Activated CD8-positive, alpha-beta memory T cell treated with anti-CD3 and anti-CD28 coated beads, Interleukin-2, amount 10 ng/mL, durations not matched to agents 7 days and 5 days (primary cell): ENCODE results near the gene PLXNA4. TPM values are rescaled to one million over a fixed set of nuclear protein-coding genes. Genes with fewer than 3 reads are reported as not detected.

Source experiments
- ATAC-seq: fragments of 150-1000 bp; cut with Tn5 transposase; one replicate; pipeline ENCODE4 v1.10.0; 2021; ENCODE audit warnings: moderate library complexity
- CTCF ChIA-PET: fragments of 350-600 bp; sonication (Branson Sonifier 250); formaldehyde crosslinking; loops from one replicate; lab custom pipeline; 2021; ENCODE audit warnings: antibody characterized with exemption; lab: Charles Lee
- DNase-seq: peaks from one replicate; pipeline ENCODE4 v3.0.0-alpha.2; 2020
- H3K27ac Mint-ChIP-seq: one replicate; pipeline ENCODE4 v1.8.0; 2021; ENCODE audit warnings: mild to moderate bottlenecking, mixed read lengths
- H3K27me3 Mint-ChIP-seq: one replicate; pipeline ENCODE4 v1.8.0; 2021; ENCODE audit warnings: mixed read lengths
- H3K36me3 Mint-ChIP-seq: one replicate; pipeline ENCODE4 v1.8.0; 2021; ENCODE audit warnings: mild to moderate bottlenecking, mixed read lengths
- H3K4me1 Mint-ChIP-seq: one replicate; pipeline ENCODE4 v1.8.0; 2021; ENCODE audit warnings: mixed read lengths
- H3K4me3 Mint-ChIP-seq: one replicate; pipeline ENCODE4 v1.8.0; 2021; ENCODE audit warnings: mild to moderate bottlenecking, moderate library complexity, mixed read lengths
- H3K9me3 Mint-ChIP-seq: one replicate; pipeline ENCODE4 v1.8.0; 2022; ENCODE audit warnings: low read depth, mixed read lengths
- total RNA-seq, 2 experiments: library from RNA; stranded (reverse); gene quantifications; one replicate each; pipeline ENCODE4 v1.2.3, GENCODE V29; 2021

Gene PLXNA4
- total RNA-seq, 2 experiments from 2014 or later = 1.2 to 1.6 TPM

DNA sequence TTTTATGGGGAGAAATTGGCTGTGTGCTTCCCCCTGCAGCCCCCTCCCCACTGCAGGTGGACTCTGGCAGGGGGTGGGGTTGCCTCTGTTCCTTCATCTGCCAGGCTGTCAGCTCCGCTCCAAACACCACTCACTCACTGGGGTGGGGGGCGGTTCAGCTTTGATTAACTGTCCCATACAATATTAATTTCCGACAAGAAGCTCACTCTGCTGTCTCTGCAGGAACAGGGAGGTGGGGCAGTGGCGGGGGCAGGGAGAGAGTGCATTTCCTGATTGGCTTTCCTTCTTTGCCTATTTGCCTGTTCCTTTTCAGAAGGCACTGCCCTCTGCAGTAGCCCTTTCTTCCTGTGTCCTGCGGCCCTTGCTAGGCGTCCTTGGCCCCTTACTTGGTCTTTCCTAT is 500.8 kb downstream of the PLXNA4 start:
- Mint-ChIP-seq H3K4me3 (no peak overlapping the region), H3K27ac (no peak overlapping the region), H3K27me3 (peaks cover 17% of the 10 kb centered on the region), H3K4me1 (no peaks in the 10 kb centered on the region), H3K36me3 (no peaks in the 10 kb centered on the region), H3K9me3 (no peaks in the 10 kb centered on the region)
- ATAC-seq (no peak), DNase-seq (no peak)
- CTCF ChIA-PET = no interaction called here

DNA sequence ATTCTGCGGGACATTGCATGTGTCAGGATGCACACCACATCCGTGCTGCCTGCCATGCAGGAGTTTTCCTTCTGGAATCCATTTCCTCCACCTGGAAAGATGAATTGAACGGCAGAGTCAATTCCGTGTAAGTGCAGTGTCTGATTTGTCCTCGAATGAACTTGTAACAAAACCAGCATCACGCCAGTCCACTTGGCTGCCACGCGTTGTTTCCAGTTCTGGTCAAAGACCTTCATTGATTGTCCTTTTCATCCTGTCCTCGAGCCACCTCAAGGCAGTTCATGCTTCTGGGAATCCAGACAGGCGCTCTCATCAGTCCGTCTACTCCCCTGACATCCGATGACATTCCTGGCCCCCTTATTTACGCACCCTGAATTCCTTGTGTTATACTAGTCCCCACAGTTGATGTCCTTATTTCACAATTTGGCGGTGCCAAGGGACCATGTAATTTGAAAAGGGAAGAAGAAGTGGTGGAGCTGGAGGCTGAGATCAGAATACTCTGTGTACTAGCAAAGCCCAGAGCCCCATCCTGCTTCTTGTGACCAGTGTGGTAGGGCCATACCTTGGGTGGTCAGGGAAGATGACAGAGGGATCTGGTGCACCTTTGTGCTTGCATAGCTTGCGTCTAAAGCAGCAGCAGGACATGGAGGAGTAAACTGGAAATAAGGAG is 502.2 kb downstream of the PLXNA4 start:
- CTCF ChIA-PET = no interaction called here
- no peak for DNase-seq
- no peaks in the 10 kb centered on the region for H3K9me3 Mint-ChIP-seq
- H3K4me3 Mint-ChIP-seq = no peak overlapping the region
- H3K4me1 Mint-ChIP-seq = no peaks in the 10 kb centered on the region
- H3K27ac Mint-ChIP-seq = no peak overlapping the region
- H3K36me3 Mint-ChIP-seq = no peaks in the 10 kb centered on the region
- H3K27me3 Mint-ChIP-seq = peaks cover 10% of the 10 kb centered on the region
- ATAC-seq = no peak
